Measurements from ENCODE around the gene BIRC6.

DNA sequence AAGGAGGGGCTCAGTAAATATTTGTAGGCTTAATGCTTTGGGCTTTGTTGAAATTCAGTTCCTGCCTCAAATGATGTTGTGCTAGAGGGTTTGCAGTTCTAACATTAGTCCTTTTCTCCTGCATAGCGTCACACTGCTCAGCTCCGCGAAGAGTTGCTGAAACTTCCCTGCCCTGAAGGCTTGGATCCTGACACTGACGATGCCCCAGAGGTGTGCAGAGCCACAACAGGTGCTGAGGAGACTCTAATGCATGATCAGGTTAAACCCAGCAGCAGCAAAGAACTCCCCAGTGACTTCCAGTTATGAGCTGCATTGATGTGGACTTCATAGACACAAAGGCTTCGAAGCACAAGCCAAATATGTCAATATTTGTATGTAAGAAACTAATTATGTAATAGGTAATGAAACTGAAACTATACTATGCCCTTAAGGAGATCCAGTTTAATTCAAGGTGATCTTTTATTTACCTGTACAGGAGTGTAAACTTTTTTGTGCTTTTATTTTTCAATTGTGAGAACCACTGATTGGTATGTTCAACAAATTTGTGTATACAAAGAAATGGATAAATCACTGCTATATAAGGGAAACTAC is 260.9 kb downstream of the BIRC6 start:
- no peak for TF ChIP-seq EZH2 (IDR thresholded peaks at IDR 0.05; ENCODE audit: low read length)
- TF ChIP-seq, protein P1, sequence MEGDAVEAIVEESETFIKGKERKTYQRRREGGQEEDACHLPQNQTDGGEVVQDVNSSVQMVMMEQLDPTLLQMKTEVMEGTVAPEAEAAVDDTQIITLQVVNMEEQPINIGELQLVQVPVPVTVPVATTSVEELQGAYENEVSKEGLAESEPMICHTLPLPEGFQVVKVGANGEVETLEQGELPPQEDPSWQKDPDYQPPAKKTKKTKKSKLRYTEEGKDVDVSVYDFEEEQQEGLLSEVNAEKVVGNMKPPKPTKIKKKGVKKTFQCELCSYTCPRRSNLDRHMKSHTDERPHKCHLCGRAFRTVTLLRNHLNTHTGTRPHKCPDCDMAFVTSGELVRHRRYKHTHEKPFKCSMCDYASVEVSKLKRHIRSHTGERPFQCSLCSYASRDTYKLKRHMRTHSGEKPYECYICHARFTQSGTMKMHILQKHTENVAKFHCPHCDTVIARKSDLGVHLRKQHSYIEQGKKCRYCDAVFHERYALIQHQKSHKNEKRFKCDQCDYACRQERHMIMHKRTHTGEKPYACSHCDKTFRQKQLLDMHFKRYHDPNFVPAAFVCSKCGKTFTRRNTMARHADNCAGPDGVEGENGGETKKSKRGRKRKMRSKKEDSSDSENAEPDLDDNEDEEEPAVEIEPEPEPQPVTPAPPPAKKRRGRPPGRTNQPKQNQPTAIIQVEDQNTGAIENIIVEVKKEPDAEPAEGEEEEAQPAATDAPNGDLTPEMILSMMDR (optimal IDR thresholded peaks at IDR 0.05 in 1 of 3, IDR thresholded peaks at IDR 0.05 in 1 of 3, conservative IDR thresholded peaks at IDR 0.05 in 1 of 3; ENCODE audit: extremely low read depth in 1 of 3, insufficient read depth in 2 of 3, low read length in 3 of 3), result no peak
